Endothelial cell (in vitro differentiated cells): ENCODE measurements around the gene TSTD1. TPM values are rescaled to one million over a fixed set of nuclear protein-coding genes. Genes with fewer than 3 reads are reported as not detected.
"Not testable (repeated sequence)": the region's sequence is repeated elsewhere in the genome, so short reads cannot be mapped to it uniquely, and the experiment has no call there.

Experiments
- DNase-seq: peaks from one replicate; pipeline ENCODE4 v3.0.0; 2021; ENCODE audit warnings: low spot score
- H3K27ac Mint-ChIP-seq: one replicate; pipeline ENCODE4 v1.8.0; 2021; ENCODE audit warnings: mixed read lengths, inconsistent platforms; ENCODE audit not compliant: unreplicated experiment
- H3K27me3 Mint-ChIP-seq: one replicate; pipeline ENCODE4 v1.8.0; 2021; ENCODE audit warnings: mild to moderate bottlenecking, moderate library complexity, mixed read lengths, inconsistent platforms; ENCODE audit not compliant: unreplicated experiment
- H3K36me3 Mint-ChIP-seq: one replicate; pipeline ENCODE4 v1.8.0; 2021; ENCODE audit warnings: mild to moderate bottlenecking, low read depth, mixed read lengths, inconsistent platforms; ENCODE audit not compliant: unreplicated experiment
- H3K4me1 Mint-ChIP-seq: one replicate; pipeline ENCODE4 v1.8.0; 2021; ENCODE audit warnings: mild to moderate bottlenecking, mixed read lengths, inconsistent platforms; ENCODE audit not compliant: unreplicated experiment
- H3K4me3 Mint-ChIP-seq: one replicate; pipeline ENCODE4 v1.8.0; 2021; ENCODE audit warnings: mild to moderate bottlenecking, mixed read lengths, inconsistent platforms; ENCODE audit not compliant: unreplicated experiment
- H3K9me3 Mint-ChIP-seq: one replicate; pipeline ENCODE4 v1.8.0; 2021; ENCODE audit warnings: mixed read lengths, inconsistent platforms; ENCODE audit not compliant: unreplicated experiment
- CTCF ChIP-seq: fragments of 200-600 bp; sonication (generic); IDR thresholded peaks from one replicate; pipeline ENCODE4 v1.5.0; 2021; ENCODE audit warnings: antibody characterized with exemption; ENCODE audit not compliant: unreplicated experiment
- total RNA-seq: library from RNA; stranded (reverse); fragmentation: NEBNext Ultra II Directional; extraction: Animal tissue kit (Norgen Biotek cat#: 25700); gene quantifications from one replicate; pipeline ENCODE4 v1.2.1, GENCODE V29; 2021; ENCODE audit not compliant: unreplicated experiment

TSTD1 gene
- total RNA-seq, 1 donor from 2014 or later = 14.2 TPM

- H3K4me3 Mint-ChIP-seq = no peak overlapping the region
- peaks cover 19% of the 10 kb centered on the region for H3K4me1 Mint-ChIP-seq
- DNase-seq = no peak
- no peak for TF ChIP-seq CTCF
- H3K27me3 Mint-ChIP-seq = peaks cover 10% of the 10 kb centered on the region
- H3K27ac Mint-ChIP-seq = no peak overlapping the region
- no peaks in the 10 kb centered on the region for H3K36me3 Mint-ChIP-seq
- no peaks in the 10 kb centered on the region for H3K9me3 Mint-ChIP-seq
These were observed 27.9 kb upstream of the TSTD1 start for GRCh38 chr1:161066694-161067093.

- not testable (repeated sequence) for H3K36me3 Mint-ChIP-seq
These were observed 26.9 kb upstream of the TSTD1 start for GRCh38 chr1:161065681-161066080.

GRCh38 chr1:161063936-161064335 is 25.2 kb upstream of the TSTD1 start:
- not testable (repeated sequence) for H3K36me3 Mint-ChIP-seq, H3K27ac Mint-ChIP-seq, H3K9me3 Mint-ChIP-seq, DNase-seq, H3K4me3 Mint-ChIP-seq
- H3K4me1 Mint-ChIP-seq = peaks cover 15% of the 10 kb centered on the region
- peaks cover 11% of the 10 kb centered on the region for H3K27me3 Mint-ChIP-seq

More at GRCh38 chr1:161065681-161066080, 26.9 kb upstream of the TSTD1 start:
- Mint-ChIP-seq H3K27me3 (peaks cover 10% of the 10 kb centered on the region), H3K4me1 (peaks cover 19% of the 10 kb centered on the region)
- H3K9me3 Mint-ChIP-seq, DNase-seq, H3K27ac Mint-ChIP-seq, H3K4me3 Mint-ChIP-seq: not testable (repeated sequence)

- peaks cover 3% of the 10 kb centered on the region for H3K4me1 Mint-ChIP-seq
- DNase-seq = no peak
- no peak overlapping the region for H3K4me3 Mint-ChIP-seq
- TF ChIP-seq CTCF = no peak
- peaks cover 8% of the 10 kb centered on the region for H3K27me3 Mint-ChIP-seq
- no peak overlapping the region for H3K27ac Mint-ChIP-seq
- no peaks in the 10 kb centered on the region for H3K9me3 Mint-ChIP-seq
- no peaks in the 10 kb centered on the region for H3K36me3 Mint-ChIP-seq
These were observed 22.7 kb upstream of the TSTD1 start for GRCh38 chr1:161061419-161061818.

- peaks cover 3% of the 10 kb centered on the region for H3K4me1 Mint-ChIP-seq
- no peaks in the 10 kb centered on the region for H3K36me3 Mint-ChIP-seq
- DNase-seq = no peak
- peaks cover 3% of the 10 kb centered on the region for H3K27me3 Mint-ChIP-seq
- H3K4me3 Mint-ChIP-seq = no peak overlapping the region
- H3K9me3 Mint-ChIP-seq = no peaks in the 10 kb centered on the region
- TF ChIP-seq CTCF = no peak
- H3K27ac Mint-ChIP-seq = no peak overlapping the region
These were observed 20.5 kb upstream of the TSTD1 start for GRCh38 chr1:161059293-161059692.

GRCh38 chr1:161054805-161055204 is 16.0 kb upstream of the TSTD1 start:
- Mint-ChIP-seq H3K36me3 (peaks cover 4% of the 10 kb centered on the region), H3K27me3 (peaks cover under 1% of the 10 kb centered on the region), H3K4me3 (no peak overlapping the region), H3K9me3 (no peaks in the 10 kb centered on the region), H3K4me1 (no peaks in the 10 kb centered on the region), H3K27ac (no peak overlapping the region)
- no peak for DNase-seq
- no peak for TF ChIP-seq CTCF
